ENCODE data around the gene ARID5B.

The ARID5B gene

GRCh38 chr10:62081341-62082270 is 180.1 kb downstream of the ARID5B start:
- DNase-seq: no peak

- DNase-seq: no peak
Observed at GRCh38 chr10:62082271-62082656, 180.8 kb downstream of the ARID5B start.

- no peak for DNase-seq
Observed at GRCh38 chr10:62082729-62083411, 181.4 kb downstream of the ARID5B start.

GRCh38 chr10:62083412-62084267 is 182.1 kb downstream of the ARID5B start:
- no peak for DNase-seq

- no peak for DNase-seq
Observed at GRCh38 chr10:62084451-62084850, 183.0 kb downstream of the ARID5B start.

- no peak for DNase-seq
Observed at GRCh38 chr10:62085404-62085803, 183.9 kb downstream of the ARID5B start.

GRCh38 chr10:62085821-62086220 is 184.3 kb downstream of the ARID5B start:
- no peak for DNase-seq

GRCh38 chr10:62087329-62087728 is 185.8 kb downstream of the ARID5B start:
- no peak for DNase-seq

GRCh38 chr10:62088786-62089185 is 187.3 kb downstream of the ARID5B start:
- DNase-seq: no peak

- no peak for DNase-seq
Observed at GRCh38 chr10:62092301-62093030, 191.0 kb downstream of the ARID5B start.

- DNase-seq: no peak
Observed at GRCh38 chr10:62093863-62094291, 192.4 kb downstream of the ARID5B start.

GRCh38 chr10:62095181-62096122 is 194.0 kb downstream of the ARID5B start:
- DNase-seq: no peak

GRCh38 chr10:62096256-62096933 is 194.9 kb downstream of the ARID5B start:
- no peak for DNase-seq

GRCh38 chr10:62098278-62099121 is 197.0 kb downstream of the ARID5B start:
- DNase-seq: no peak

- no peak for DNase-seq
Observed at GRCh38 chr10:62099299-62099698, 197.8 kb downstream of the ARID5B start.

- DNase-seq: no peak
Observed at GRCh38 chr10:62103857-62104256, 202.4 kb downstream of the ARID5B start.

- DNase-seq: no peak
Observed at GRCh38 chr10:62106929-62107519, 205.5 kb downstream of the ARID5B start.

- DNase-seq: no peak
Observed at GRCh38 chr10:62108759-62109586, 207.5 kb downstream of the ARID5B start.
